GM21529 (cell line): ENCODE data around the gene KRT8.
"Not testable (repeated sequence)": the region's sequence is repeated elsewhere in the genome, so short reads cannot be mapped to it uniquely, and the experiment has no call there.

ENCODE experiments used
- ATAC-seq: cut with Tn5 transposase; IDR thresholded peaks from one replicate; pipeline ENCODE4 v1.9.1; 2021; ENCODE audit not compliant: unreplicated experiment

The KRT8 gene

DNA sequence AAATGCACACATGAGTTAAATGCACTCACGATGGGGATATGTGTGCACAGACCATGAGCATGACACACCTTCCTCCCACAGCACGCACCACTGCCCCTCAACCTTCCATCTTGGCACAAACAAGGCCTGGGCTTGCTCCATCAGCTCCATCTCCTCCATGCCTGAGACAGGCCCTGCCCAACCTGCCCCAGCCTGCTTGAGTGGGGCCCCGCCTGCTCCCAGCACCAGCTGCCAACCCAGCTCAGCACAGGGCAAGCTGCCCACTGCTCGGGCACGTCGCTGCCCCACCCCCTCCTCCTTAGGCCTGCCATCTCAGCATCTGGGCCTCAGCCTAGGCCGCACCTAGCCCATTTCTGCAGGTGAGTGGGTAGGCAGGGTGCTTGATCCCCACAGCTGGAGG is 28.5 kb downstream of the KRT8 start:
- no peak for ATAC-seq

GRCh38 chr12:52874573-52875435 is 30.1 kb downstream of the KRT8 start:
- ATAC-seq = no peak

DNA sequence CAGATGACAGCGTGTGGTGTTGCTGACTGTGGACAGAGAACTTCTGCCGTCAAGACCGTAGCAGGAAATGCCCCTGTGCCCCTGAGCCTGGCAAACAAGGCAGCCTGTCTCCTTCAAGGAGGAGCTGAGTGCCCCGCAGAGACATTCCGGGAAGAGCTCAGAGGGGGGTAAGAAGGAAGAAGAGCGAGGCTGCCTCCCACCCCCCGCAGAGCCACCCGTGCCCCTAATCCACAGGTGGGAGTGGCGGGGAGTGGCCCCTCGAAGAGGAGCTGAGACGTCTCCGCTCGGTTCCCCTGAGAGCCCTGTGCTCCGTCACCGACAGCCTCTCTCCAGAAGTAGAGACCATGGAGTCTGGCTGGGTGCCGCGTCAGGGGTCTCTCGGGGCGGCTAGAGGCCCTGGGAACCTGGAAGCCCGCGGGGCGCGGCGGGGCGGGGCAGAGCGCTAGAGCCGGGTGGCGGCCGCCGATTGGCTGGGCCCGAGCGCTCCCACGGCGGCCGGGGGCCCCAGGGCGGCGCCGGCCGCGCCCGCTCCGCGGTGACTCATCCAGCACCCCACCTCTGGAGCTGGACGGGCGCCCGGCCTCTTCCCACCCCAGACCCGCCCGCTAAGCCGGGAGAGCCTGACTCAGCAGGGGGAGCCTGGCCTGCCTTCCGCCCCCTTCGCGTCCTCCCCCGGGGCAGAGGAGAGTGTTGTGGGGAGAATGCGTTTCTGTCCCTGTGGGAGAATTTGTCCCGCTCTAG is 30.9 kb downstream of the KRT8 start:
- no peak for ATAC-seq

DNA sequence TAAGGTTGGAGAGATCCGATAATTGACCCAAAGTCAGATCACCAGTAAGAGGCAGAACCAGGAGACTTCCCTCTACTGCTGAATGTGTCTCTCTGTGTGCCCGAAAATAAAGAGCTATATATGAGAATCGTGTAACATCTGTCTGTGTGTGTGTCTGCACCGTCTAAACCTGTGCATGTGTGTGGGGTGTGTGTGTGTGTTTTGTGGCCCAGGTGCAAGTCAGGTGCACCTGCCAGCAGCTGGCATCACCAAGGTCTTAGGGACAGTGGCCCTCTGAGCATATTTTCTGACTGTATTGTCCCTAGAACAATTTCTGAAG is 31.4 kb downstream of the KRT8 start:
- no peak for ATAC-seq

GRCh38 chr12:52872644-52873389 is 32.1 kb downstream of the KRT8 start:
- ATAC-seq = no peak

- ATAC-seq = no peak
Measured at GRCh38 chr12:52871291-52872039, 33.4 kb downstream of the KRT8 start.

- peak; percentile 63 for ATAC-seq
Measured at GRCh38 chr12:52870361-52871290, 34.2 kb downstream of the KRT8 start.

DNA sequence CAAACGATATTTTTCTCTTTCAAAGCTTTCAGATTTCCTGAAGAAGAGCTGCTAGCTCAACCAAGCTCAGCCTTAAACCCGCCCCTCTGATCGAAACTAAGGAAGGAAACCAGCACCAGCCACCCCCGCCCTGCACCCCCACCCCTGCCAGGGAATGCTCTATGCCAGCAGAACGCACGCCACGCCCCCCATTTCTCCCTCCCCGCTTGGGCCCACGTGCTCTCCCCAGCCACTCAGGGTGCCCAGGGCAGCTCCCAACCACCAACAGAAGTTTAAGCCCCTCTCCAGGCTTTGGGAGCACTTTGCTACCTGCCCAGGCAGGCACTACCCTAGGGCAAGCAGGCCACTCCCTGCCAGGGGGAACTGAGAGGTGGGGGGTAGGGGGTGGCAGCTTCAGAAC is 37.2 kb downstream of the KRT8 start:
- no peak for ATAC-seq

DNA sequence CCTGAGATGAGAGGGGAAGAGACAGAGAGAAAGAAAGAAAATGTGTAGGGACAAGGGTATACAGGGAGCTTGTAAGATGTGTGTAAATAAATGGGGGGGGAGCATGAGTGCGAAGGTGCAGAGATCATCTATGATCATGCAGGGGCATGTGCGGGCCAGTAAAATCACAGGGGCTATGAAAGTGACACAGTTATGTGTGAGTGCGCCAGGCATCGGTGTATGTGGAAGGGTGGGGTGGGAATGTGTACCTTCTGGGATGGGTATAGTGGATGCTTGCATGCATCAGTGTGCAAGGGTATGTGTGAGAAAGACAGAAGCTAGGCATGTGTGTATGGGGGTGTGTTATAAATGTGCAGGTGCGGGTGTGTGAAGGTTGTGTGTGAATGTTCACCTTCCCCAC is 37.7 kb downstream of the KRT8 start:
- no peak for ATAC-seq

GRCh38 chr12:52865090-52865944 is 39.6 kb downstream of the KRT8 start:
- ATAC-seq = no peak

DNA sequence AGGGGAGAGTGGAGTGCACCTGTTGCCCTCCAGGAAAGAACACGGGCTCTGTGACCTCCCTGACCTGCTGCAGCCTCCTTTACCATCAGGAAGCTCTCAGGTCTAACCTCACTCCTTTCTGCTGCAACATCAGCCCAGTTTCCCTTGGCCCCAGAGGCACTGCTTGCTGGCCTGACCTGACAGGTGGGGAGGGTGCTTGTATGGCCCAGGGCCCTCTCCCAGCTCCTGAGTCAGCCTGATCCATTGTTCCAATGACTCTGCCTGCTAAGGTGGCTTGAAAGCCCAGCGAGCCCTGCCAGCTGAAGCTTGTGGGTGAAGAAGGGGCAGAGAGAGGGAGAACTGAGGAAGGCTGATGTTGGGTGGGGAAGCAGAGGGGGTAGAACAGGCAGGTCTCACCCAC is 42.9 kb downstream of the KRT8 start:
- ATAC-seq = no peak

- no peak for ATAC-seq
Measured at GRCh38 chr12:52861511-52861910, 43.4 kb downstream of the KRT8 start.

GRCh38 chr12:52860102-52860823 is 44.6 kb downstream of the KRT8 start:
- ATAC-seq = no peak

DNA sequence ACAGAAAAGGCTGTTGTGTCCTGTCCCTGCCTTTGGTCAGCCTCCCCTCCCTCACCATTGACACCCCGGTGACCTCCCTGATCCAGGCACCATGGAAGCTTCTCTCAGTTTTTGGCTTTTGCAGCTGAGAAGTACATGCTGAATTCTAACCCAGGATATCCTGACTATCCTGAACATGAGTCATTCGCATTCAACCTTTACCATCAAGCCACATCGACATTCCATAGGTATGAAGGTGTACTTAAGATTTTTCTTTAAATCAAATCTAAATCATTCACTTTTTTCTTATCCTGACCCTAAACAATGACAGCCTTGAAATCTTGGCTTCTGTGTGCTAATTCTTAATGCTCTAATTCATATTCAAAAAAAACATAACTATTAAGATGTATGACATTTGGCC is 47.4 kb downstream of the KRT8 start:
- no peak for ATAC-seq

- no peak for ATAC-seq
Measured at GRCh38 chr12:52856787-52857186, 48.1 kb downstream of the KRT8 start.

DNA sequence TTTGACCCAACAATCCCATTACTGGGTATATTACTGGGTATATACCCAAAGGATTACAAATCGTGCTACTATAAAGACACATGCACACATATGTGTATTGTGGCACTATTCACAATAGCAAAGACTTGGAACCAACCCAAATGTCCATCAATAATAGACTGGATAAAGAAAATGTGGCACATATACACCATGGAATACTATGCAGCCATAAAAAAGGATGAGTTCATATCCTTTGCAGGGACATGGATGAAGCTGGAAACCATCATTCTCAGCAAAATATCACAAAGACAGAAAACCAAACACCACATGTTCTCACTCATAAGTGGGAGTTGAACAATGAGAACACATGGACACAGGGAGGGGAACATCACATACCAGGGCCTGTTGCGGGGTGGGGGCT is 48.8 kb downstream of the KRT8 start:
- ATAC-seq = not testable (repeated sequence)

GRCh38 chr12:52851787-52852186 is 53.1 kb downstream of the KRT8 start:
- no peak for ATAC-seq

DNA sequence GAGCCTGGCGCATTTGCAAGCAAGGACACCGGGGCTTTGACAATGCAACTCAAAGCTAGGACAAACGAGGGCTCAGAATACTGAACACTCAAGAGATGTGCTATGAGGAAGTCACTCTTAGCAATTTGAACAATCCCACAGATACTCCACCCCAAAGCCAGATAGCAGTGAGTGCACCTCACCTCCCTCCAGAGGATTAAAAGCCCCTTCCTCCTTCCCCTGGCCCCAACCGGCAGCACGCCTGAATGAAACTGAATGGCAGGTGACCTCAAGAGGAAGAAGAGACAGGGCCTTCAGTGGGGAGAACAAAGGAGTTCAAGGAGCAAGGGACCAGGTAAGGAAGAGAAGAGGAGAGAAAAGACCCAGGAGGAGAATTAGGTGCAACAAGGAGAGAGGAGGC is 54.2 kb downstream of the KRT8 start:
- ATAC-seq = no peak
